Measurements from ENCODE around the gene ATP5PO. TPM values are rescaled to one million over a fixed set of nuclear protein-coding genes. Genes with fewer than 3 reads are reported as not detected.
A peak's percentile ranks its signal among the peaks of the same experiment; 100 is the strongest.

ATP5PO gene, protein sequence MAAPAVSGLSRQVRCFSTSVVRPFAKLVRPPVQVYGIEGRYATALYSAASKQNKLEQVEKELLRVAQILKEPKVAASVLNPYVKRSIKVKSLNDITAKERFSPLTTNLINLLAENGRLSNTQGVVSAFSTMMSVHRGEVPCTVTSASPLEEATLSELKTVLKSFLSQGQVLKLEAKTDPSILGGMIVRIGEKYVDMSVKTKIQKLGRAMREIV
- total RNA-seq: 100 to 1,000 TPM; 262 to 348 TPM
- long read RNA-seq, transcript ATP5PO-201 (7 exons, 932 nt): major isoform, 193 of 207 reads
- long read RNA-seq, partial matches to known transcripts: 4 of 207 reads
- long read RNA-seq, other reads (novel, unspliced or antisense): 7 of 207 reads

DNA sequence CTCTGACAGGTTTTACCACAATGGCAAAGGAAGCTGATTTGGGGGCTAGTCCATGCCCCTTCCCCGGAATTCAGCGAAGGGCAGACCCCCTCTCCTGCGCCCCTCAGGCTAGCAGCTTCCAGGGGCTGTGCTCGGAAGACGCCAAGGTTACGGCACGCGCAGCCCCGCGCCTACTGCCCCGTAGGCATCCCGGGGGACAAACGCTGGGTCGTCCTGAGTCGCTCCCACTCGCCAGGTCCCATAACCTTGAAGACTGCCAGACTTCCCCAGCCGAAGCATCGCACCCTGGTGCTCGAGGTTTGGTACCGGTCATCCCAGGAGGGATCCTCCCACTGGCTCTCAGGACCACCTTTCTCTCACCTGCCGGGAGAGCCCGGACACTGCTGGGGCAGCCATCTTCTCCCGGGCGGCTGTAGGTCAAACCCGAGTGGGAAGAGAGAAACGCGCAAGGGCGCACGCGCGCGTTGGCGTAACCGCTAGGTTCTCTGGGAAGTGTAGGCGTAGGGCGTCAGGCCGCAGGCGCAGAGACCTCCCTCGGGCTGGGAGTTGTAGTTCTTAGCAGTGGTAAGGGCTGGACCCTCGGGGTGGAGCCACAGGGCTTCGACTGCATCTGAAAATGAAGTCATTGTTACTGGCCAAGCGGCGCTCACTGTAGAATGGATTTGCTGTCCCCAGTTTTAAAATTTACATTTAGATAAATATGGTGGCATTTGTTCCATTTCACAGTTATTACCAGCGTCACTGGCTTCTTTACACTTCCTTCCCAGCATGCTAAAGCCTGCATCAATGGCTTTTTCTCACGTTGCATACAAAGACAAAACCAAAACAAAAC is at the start of gene ATP5PO:
TSS of gene ATP5PO (minus strand) at position 437 of the 832 bp plus-strand sequence. CDS start at position 396, 41 bp downstream.
- intact Hi-C loops (cut with DNase I, micrococcal nuclease): no loop called here
- ATAC-seq: peak; percentile 98
- peak; percentile 98 for DNase-seq

DNA sequence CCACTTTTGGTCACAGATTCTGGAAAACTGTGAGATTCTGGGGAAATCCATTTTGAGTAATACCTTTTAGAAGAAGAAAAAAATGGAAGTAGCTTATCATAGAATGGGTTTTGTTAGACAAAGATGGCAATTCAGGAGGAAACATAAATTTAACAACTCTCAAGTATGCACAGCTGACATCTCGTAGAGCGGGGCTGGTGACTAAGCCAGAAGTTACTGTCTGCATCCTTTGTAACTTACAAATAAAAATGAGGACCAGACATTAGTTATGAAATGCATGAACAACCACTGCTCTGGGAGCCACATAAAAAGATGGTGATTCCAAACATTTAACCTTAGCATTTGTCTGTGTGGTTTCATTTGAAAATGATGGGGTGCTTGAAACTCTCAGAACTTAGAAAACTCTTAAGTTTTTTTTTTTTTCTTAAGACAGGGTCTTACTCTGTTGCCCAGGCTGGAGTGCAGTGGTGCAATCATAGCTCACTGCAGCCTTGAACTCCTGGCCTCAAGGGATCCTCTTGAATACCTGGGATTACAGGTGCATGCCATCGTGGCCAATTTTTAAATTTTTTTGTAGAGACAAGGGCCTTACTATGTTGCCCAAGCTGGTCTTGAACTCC is 49.2 kb upstream of the ATP5PO start:
- DNase-seq (no peak), ATAC-seq (no peak)
- intact Hi-C loops (cut with DNase I, micrococcal nuclease): no loop called here

DNA sequence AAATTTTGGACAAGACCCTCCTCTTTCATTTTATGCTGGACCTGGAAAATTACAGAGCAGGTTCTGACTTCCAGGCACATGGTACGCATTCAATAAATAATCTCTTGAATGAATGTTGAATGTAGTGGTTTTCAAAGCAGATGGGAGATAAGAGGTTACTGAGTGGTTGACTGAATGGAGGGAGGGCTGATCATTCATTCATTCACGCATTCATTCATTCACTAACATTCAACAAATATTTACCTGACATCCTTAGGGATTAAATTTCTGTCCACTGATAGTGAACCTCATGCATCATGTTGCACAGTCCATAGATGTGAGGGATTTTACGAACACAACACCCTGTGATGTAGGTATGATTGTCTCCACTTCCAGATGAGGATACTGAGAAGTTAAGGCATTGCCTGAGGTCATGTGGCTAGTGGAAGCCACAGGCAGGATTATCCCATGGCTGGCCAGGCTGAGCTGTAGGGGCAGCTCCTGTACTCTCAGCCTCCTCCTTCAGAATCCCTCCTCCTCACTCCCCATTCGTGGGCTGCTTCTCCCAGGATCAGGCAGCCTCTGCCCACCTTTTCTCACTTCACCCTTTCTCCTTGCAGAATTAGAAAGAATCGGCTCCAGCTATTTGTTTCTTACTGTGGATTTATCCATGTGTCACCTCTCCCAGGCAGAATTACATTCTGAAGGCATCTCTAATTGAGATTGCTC is 48.4 kb upstream of the ATP5PO start:
- ATAC-seq (no peak), DNase-seq (no peak)
- intact Hi-C loops (cut with DNase I, micrococcal nuclease): no loop called here

DNA sequence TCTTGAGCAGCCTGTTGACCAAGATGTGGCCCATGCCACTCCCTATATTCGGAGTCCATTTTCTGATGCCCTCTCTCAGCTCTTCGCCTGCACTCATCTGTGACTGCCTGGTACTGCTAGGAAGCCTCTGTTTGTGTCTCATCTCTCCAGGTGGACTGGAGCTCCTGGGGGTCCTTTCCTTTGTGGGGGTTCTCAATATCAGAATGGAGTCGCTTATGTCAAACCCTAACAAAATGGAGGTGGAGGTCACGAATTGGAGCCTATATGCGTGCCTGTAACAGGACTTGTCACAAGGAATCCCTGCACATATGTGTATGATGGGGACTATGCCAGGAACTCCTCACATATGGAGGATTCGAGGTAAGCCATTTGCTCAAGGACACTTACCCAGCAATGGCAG is 46.7 kb upstream of the ATP5PO start:
- intact Hi-C loops (cut with DNase I, micrococcal nuclease): no loop called here
- DNase-seq (no peak), ATAC-seq (no peak)

DNA sequence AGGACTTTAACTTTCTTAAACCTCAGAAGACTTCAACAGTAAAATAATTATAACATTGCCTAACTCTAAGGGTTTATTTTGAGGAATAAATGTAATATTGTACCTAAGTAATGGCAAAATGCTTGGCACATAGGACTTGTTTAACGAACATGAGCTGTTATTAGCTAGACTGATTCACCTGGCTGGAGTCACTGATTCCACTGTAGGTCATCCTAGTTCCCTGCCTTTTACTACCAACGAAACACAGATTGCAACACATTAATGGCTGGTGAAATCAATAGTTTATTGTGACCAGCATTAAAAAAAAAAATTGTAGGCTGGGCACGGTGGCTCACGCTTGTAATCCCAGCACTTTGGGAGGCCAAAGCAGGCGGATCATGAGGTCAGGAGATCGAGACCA is 45.5 kb upstream of the ATP5PO start:
- intact Hi-C loops (cut with DNase I, micrococcal nuclease): no loop called here
- no peak for ATAC-seq
- no peak for DNase-seq

DNA sequence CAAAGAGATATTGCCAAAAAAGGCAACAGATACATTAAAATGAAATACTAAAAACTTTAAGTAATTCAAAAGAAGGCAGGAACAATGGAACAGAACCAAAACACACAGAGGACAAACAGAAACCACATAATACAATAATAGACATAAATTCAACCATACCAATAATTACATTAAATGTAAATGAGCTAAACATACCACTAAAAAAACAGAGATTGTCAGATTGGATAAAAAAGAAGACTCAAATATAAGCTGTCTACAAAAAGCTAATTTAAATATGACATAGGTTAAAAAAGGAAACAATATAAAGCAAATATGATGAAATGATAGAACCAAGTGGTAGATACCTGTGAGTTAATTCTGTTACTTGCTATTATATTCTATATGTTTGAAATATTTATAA is 44.1 kb upstream of the ATP5PO start:
- no peak for DNase-seq
- no peak for ATAC-seq
- intact Hi-C loops (cut with DNase I, micrococcal nuclease): no loop called here

DNA sequence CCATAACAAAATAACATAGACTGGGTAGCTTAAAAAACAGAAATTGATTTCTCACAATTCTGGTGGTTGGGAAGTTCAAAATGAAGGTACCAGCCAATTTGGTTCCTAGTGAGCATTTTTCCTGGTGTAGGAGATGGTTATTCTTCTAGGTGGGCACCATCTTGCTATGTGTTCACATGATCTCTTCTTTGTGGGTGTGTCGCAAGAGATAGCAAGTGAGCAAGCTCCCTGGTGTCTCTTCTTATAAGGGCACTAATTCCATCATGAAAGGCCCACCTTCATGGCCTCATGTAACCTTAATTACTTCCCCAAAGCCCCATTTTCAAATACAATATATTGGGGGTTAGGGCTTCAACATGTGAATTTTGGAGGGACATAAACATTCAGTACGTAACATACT is 38.8 kb upstream of the ATP5PO start:
- DNase-seq (no peak), ATAC-seq (no peak)
- intact Hi-C loops (cut with DNase I, micrococcal nuclease): no loop called here

DNA sequence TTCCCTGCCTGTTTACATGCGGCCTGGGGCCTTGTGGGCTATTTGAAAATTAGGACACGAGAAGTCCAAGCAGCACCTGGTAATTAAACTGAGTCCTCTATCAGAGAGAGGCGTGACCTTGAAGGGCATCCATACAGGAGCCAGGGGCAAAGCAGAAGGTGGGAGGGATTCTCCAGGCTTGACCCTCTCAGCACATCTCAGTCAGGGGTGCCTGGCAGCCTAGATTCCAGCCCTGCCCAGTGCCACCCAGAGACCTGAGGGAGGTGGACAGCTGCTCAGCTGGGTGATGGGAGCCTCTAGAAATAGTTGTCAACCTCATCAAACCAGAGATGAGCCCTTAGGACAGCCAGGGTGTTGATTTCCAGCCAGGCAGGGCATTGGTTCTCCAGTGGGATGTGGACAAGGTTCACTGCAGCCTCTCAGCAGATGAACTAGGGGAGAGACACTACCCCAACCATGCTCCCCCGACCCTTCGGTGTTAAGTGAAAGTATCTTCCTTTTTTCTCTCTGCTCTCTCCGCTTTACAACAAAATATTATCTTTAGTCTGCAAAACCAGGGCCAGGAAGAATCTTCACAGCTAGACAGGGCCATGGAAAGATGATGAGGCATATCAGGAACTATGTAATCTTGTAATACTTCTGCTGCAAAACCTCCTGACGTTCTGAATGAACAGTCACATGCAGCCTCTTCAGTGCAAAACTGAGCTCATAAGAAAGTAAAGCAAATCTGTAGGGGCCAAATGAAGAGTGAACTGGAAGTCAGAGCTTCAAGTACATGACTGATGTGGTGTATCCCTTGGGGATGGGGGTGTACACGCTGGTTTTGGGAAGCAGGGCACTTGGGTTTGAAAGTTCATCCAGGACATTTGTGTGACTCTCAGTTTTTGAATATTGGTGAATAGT is 35.9 kb upstream of the ATP5PO start:
- intact Hi-C loops (cut with DNase I, micrococcal nuclease): no loop called here
- no peak for ATAC-seq
- no peak for DNase-seq

DNA sequence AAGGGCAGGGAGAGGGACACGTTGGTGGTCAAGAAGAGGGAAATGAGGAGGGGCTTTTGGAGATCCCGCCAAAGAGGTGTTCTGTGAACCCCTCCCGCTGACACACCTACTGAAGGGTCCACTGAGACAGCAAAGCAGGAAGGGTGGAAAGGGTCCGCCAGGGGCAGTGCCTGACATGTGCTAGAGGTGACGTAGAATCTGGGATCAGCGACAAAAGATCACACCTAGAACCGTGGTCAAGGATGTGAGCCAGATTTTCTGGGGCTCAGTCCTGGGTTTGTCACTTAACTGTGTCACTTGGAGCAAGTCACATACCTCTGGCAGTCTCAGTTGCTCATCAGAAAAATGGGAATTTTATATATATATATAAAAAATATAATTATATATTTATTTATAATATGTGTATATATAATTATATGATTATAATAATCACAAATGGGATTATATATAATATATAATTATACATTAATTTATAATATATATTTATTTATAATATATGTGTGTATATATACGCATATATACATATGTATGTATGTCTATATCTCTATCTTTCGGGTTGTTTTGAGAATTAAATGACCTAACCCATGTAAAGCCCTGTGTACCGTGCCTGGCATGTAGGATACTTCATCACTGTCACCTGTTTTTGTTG is 35.0 kb upstream of the ATP5PO start:
- DNase-seq (no peak), ATAC-seq (no peak)
- intact Hi-C loops (cut with DNase I, micrococcal nuclease): no loop called here

DNA sequence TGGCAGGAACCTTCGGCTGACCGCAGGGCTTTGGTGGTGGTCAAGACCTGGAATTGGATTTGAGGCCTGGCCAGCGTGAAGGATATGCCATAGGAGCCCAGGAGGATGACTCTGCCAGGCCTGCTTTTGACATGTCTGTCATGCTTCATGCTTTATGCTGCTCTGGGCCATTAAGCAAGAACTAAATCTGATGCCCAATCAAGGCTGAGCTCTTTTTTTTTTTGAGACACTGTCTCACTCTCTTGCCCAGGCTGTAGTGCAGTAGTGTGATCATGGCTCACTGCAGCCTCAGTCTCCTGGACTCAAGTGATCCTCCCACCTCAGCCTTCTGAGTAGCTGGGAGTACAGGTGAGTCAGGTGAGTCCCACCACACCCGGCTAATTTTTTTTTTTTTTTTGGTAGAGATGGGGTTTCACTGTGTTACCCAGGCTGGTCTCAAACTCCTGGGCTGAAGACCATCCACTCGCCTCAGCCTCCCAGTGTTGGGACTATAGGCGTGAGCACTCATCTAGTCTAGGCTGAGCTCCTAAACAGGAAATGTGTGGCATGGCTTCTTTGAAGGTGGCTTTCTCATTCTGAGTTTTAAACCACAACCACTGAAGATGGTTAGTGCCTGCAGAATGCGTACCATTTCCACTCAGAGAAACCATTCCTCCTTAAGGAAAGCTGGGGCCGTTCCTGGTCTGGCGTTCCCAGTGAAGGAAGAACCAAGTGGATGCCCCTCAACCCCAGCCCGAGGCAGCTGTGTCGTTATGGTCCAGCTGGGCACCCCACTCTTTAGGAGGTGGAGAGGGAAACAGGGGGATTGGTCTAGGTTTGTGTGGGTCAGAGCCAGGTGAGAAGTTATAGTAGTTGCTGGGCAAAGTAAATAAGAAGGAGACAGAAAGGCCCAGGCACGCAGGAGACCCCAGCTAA is 34.2 kb upstream of the ATP5PO start:
- intact Hi-C loops (cut with DNase I, micrococcal nuclease): no loop called here
- DNase-seq: no peak
- no peak for ATAC-seq

DNA sequence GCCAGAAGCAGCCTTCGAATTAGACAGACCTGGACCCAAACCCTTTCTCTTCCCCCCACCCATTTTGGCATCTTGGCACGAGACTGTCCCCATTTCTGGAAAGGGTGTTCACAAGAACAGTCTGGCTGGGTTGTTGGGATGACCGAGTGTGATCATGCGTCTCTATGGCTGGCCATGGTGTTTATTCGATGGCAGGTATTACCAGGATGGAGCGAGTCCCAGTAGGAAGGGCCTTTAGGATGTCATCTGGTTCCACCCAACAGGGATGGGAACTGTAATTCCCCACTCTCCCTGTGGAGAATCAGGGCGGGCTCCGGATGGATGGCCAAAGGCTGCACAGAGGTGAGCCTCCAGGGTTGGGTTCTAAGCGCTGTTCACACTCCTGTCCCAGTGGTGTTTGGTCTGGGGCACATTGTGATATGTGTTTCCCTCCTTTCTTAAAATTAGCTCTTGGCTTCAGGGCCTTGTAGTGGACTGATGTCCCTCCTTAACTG is 33.4 kb upstream of the ATP5PO start:
- no peak for DNase-seq

DNA sequence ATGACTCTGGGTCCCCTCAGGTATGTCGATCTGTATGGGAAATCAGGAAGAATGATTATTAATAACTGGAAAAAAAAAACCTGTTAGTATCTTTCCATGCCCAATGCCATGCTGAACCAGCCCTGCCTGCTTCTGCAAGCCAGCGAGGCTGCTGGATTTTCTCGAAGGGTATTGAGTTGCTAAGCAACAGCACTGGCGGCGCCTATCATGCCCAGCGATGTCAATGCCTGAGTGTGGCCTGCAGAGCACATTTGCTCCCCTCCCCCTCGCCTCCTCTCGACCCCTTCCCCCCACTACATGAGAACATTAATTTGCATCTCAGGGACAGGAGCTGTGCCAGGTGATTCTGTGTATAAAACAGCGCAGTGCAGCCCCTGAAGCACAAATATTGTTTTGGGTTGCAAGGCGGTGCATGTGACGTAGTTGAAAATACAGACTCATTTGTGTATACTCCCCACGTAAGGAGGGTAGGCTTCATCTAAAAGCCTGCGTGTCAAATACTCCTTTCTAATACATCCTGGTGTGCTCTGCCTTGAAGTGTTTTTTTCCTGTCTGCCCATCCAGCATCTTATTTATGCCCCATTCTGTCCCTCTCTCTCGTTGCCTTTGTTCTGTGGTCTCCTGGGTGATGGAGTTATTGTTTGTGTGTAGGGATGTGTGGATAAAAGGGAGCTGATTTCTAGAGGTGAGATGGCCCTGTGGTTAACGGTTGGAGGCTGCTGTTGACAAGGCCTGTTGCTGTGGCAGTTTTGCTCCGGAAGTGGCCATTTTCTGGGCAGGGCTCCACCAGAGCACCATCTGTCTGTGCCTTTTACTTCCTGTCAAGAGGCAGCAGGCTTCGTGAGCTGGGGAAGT is 32.7 kb upstream of the ATP5PO start:
- ATAC-seq: peak; percentile 69
- DNase-seq: peak; percentile 65 to 75
- intact Hi-C loops (cut with DNase I, micrococcal nuclease): no loop called here

More for the DNA sequence above, 33.4 kb upstream of the ATP5PO start:
- ATAC-seq: no peak
- intact Hi-C loops (cut with DNase I, micrococcal nuclease): no loop called here

DNA sequence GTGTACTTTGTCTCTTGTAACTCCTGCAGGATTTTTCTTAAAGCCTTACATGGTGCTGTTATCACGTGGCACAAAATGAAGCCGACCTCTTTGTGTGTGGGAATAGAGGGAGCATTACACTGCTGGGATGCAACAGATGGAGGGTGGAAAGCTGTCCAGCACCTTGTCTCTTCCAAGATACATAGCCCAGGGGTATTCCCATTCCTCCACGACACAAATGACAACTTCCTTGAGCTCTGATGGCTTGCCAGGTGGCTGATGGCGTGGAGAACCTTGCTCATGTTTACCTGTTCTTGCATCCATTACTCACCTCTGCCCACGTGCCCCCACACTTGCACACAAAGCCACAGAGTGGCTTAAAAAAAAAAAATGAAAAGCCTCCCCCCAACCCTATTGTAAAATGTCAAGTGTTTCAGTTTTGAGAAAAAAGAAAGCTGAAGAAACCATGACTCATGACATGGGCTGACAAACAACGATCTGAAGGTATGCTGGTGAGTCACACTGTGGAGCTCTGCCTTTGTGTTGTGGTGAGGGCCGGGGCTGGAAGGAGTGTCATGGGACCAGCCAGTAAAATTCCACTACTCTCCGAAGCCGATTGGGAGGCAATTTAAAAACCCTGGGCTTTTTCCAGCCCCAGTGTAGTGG is 32.0 kb upstream of the ATP5PO start:
- intact Hi-C loops (cut with DNase I, micrococcal nuclease): no loop called here

DNA sequence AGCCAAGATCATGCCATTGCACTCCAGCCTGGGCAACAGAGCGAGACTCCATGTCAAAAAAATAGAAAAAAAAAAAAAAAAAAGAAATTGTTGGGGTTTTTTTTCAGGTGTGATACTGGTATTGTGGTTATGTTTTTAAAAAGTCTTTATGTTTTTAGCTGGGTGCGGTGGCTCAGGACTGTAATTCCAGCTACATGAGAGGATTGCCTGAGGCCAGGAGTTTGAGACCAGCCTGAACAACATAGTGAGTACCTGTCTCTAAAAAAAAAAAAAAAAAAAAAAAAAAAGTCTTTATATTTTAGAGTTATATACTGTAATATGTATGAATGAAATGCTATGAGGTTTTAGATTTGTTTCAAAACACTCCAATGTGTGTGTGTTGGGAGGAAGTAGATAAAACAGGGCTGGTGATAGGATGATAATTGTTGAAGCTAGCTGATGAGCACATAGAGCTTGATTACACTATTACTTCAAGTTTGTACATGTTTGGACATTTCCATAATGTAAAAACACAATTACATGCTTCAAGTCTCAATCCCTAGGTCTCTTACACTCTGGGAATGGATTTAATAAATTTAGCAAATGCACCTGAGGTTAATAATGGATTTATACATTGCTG is 30.2 kb upstream of the ATP5PO start:
- intact Hi-C loops (cut with DNase I, micrococcal nuclease): no loop called here
- DNase-seq (no peak), ATAC-seq (no peak)

More for the DNA sequence above, 32.0 kb upstream of the ATP5PO start:
- DNase-seq: peak; percentile 64 to 83
- ATAC-seq: peak; percentile 91

All from left colon (tissue), 2 donors.